Right renal pelvis (tissue), 4 donors: ENCODE measurements around the gene CAP2. TPM values are rescaled to one million over a fixed set of nuclear protein-coding genes. Genes with fewer than 3 reads are reported as not detected.
"Not testable (repeated sequence)": the region's sequence is repeated elsewhere in the genome, so short reads cannot be mapped to it uniquely, and the experiment has no call there.

Experiments
- DNase-seq, 4 donors: peaks; one replicate each; pipeline ENCODE4 v3.0.0-alpha.2; 2013; ENCODE audit warnings: low read depth in 4 of 4, low spot score in 3 of 4, missing footprints in 1 of 4
- polyA plus RNA-seq, 4 donors: library from polyadenylated mRNA; unstranded; fragments of 120-200 nt; gene quantifications; one replicate each; pipeline ENCODE4 v1.2.1, GENCODE V29; 2013; ENCODE audit not compliant: insufficient read length in 4 of 4

Gene CAP2
- polyA plus RNA-seq, 4 donors = 12.6 to 15.6 (median 12.9) TPM

DNA sequence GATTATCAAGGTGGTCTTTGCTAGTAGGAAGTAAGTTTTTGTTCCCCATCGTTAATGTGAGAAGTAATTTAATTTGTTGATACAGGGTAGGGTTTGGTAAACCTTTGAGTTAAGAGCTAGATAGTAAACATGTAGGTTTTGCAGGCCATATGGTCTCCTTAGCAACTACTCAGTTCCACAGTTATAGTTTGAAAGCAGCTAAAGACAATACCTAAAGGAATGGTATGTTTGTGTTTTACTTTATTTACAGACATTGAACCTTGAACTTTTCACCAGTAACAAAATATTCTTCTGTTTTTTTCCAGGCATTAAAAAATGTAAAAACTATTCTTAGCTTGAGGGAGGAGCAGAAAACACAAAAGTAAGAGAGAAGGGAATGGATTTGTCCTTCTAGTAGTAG lies 1.7 kb downstream of the CAP2 start:
- no peak for DNase-seq

DNA sequence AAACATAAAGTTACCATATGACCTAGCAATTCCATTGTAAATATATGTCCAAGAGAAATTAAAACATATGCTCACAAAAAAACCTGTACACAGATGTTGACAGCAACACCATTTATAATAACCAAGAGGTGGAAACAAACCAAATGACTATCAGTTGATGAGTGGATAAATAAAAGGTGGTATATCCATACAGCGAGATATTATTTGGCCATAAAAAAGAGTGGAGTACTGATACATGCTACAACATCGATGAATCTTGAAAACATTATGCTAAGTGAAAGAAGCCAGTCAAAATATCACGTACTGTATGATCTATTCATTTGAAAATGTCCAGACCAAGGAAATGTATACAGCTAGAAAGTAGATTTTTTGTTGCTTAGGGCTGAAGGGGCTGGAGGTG lies 2.9 kb downstream of the CAP2 start:
- no peak for DNase-seq

DNA sequence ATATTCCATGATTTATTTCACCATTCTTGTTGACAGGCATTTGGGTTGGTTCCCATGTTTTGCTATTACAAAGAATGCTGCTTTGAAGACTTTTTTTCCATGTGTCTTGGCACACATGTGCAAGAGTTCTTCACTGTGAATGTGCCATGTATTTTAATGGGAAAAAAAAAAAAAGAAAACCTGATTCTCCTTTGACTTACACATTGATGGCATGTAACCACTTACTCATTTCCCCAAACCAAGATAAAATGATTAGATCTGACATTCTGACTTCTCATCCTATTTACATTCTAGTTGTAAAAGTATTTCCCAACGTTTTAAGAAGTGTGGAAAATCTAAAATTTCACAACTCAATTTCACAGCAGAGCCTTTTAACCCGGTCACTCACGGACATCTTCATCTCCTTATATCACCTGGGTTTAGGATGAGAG lies 4.4 kb downstream of the CAP2 start:
- no peak for DNase-seq

DNA sequence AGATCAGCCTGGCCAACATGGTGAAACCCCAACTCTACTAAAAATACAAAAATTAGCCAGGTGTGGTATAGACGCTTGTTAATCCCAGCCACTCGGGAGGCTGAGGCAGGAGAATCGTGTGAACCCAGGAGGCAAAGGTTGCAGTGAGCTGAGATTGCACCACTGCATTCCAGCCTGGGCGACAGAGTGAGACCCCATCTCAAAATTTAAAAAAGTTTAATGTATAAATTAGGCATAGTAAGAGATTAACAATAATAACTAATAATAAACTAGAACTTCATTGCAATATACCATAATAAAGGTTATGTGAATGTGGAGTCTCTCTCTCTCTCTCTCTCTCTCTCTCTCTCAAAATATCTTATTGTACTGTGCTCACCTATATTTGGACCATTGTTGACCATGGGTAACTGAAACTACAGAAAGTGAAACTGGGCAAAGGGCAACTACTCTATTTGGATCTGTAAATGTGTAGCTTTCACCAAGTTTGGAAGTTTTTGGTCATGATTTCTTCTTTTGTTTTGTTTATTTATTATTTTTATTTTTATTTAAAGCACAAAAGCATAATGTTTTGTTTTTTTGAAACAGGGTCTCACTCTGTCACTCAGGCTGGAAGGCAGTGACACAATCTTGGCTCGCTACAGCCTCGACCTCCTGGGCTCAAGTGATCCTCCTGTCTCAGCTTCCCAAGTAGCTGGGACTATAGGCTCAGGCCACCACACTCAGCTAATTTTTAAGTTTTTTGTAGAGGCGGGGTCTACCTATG lies 12.0 kb downstream of the CAP2 start:
- DNase-seq = not testable (repeated sequence)

DNA sequence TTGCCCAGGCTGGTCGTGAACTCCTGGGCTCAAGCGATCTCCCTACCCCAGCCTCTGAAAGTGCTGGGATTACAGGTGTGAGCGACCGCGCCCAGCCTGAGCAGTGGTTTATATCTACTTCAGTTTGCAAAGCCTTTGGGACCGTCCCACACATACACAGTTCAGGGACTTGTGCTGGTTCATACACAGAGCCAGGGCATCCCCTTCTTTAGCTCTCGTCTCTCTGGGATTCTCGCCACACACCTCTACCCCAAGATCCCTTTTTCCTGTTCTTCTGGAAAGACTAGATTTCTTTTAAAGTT lies 12.5 kb downstream of the CAP2 start:
- DNase-seq = no peak

DNA sequence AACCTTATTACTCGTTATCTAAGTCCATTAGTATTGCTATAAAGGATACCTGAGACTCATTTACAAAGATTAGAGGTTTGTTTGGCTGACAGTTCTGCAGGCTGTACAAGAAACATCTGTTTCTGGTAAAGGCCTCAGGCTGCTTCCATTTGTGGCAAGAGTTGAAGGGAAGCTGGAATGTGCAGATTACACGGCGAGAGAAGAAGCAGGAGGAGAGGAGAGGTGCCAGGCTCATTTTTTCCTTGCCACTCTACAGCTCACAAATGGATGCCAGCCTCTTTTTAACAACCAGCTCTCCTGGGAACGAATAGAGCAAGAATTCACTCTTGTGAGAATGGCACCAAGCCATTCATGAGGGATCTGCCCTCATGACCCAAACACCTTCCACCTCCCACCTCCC lies 14.7 kb downstream of the CAP2 start:
- no peak for DNase-seq

DNA sequence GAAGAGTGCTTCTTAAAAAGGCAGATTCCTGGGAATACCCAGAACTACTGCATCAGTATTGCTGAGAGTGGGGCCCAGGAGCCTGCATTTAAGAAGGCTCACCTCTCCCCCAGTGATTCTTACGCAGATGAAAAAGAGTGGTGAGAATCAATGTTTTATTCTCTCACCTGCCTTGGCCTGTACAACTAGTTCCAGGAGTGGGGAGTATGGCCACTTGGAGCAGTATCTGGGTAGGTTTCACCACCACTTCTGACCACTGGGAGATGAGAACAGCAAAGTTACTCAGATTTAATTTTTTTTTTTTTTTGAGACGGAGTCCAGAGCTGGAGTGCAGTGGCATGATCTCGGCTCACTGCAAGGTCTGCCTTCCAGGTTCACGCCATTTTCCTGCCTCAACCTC lies 16.9 kb downstream of the CAP2 start:
- no peak for DNase-seq

DNA sequence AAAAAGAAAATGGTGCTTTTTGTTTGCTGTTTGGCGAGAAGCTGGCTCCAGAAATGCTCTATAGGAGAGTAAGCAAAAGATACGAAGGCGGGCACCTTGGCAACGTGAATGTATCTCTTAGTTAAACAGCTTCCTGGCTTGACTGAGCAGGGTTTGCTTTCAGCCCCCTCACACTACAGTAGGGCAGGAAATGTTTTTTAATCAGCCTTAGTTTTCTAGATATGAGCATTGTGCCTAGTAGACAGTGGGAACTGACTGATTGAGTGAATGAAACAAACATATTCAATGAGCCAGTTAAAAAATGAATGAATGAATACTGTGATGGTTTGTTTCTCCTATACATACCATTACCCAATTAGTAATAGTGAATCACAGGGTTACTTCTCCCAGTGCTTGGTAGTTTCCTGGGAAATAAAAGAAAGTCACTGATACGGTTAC lies 19.9 kb downstream of the CAP2 start:
- DNase-seq = no peak

DNA sequence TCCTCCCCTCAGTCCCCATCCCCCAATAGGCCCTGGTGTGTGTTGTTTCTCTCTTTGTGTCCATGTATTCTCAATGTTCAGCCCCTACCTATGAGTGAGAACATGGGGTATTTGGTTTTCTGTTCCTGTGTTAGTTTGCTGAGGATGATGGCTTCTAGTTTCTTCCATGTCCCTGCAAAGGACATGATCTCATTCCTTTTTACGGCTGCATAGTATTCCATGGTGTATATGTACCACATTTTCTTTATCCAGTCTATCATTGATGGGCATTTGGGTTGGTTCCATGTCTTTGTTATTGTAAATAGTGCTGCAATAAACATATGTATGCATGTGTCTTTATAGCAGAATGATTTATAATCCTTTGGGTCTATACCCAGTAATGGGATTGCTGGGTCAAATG lies 21.0 kb downstream of the CAP2 start:
- DNase-seq = not testable (repeated sequence)

DNA sequence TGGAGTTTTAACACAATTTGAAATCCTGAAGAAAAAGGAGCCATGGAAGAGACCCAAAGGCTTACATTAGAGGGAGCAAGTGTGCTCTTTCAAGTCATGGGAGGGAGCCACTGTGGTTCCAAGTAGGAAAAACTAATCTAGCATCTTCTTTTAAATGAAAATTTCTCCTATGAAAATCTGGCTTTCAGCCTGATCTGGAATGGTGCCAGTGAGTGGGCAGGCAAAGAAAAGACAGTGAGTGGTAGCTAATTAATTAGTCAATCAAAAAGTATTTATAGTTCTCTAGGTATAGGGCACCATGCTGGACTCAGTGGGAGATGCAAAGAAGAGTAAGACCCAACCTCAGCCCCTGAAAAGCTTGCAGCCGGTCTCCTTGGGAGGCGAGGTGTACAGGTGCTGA lies 21.9 kb downstream of the CAP2 start:
- DNase-seq = no peak

DNA sequence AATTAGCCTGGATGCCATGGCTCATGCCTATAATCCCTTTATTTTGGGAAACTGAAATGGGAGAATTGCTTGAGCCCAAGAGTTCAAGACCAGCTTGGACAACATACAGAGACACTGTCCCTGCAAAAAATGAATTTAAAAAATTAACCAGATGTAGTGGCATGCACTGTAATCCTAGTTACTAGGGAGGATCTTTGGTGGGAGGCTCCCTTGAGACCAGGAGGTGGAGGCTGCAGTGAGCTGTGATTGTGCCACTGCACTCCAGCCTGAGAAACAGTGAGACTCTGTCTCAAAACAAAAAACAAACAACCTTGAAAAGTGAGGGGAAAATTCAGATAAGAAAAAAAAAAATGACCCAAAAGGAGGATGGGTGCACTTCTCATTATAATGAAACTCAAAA lies 23.4 kb downstream of the CAP2 start:
- no peak for DNase-seq

DNA sequence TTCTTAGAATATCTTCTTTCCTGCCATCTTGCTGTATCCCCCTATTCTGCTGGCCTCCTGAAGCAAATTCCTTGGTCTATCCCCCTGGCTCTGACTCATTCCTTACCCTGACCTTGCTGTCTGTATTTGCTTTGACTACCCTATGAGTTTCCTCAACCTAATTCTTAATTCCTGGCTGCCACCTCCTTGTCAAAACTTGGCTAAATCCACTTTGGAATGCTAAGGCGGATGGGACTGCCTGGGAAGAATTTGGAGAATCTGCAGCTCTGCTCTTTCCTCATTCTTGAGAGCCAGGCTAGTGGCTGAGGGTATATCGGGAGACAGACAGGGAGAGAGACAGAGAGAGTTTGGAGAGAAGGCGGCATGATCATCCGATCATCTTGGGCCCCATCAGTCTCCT lies 24.4 kb downstream of the CAP2 start:
- no peak for DNase-seq

DNA sequence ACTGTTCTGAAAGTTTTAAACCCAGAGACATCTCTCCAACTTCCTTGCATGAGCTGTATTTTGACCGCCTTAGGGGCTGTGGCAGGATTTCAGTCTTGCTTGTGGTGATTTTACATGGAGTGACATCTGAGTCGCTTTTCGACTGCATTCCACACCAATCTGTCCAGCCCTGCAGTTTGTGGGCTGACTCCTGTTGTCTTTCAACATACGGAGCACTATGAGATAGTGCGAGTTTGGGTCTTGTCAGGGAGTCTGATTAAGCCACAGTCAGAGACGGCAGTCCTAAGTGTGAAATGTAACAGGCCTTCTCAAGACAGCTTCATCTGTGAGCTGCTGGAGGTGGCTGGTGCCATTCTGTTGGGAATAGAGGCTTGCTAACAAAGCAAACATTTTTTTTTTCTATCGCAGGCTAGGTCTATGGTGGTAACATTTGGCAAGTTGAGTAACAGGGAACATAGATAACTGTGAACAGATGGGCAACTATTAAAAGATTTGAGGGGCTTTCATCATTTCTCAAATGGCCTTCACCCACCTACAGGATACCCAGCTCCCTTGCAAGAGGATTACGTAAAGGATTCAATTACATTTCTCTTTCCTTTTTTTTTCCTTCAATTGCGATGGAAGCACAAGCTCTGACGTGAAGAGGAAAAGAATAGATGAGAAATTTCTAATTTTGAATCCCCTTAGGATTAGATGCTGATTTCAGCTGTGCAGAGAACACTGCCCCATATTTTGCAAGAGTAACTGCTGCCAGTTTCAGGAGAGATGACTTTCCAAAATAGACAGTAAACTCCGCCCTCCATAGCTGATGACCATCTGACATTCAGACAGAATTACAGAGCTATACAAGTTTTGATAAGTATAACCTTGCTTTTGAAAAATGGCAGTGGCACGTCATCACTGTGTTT lies 25.1 kb downstream of the CAP2 start:
- no peak for DNase-seq

DNA sequence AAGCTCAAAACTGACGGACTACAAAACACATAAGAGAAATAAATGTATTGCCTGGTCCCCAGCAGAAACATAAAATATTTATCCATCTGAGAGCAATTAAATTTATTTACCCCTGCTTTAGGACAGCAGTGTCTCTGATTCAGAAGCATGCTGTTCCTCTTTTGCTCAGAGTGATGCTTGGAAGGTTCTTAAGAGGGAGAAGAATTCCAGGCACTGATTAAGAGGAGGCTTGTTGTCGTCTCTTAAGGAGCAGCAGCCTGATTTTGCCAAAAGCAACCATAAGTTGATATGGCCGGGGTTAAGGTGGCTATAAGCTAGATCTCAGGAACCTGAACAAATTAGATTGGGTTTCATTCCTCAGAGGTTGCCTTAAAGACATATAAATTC lies 25.8 kb downstream of the CAP2 start:
- DNase-seq = no peak

DNA sequence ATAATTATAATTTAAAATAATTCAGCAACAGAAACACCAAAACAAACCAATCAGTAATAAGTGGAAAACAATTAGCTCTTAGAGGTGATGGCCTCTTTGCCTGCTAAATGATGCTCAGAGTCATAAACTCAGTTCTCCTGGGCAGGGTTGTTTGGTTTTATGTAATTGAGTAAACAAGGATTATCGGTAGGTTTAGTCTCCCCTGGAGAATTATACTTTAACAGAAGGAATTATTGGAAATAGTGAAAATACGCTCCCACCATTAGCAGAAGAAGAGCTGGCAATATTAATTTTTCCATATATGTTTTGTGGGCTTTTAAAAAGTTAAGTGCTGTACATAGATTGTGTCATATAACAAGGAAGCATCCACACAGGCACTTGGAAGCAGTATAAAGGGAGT lies 27.0 kb downstream of the CAP2 start:
- no peak for DNase-seq

DNA sequence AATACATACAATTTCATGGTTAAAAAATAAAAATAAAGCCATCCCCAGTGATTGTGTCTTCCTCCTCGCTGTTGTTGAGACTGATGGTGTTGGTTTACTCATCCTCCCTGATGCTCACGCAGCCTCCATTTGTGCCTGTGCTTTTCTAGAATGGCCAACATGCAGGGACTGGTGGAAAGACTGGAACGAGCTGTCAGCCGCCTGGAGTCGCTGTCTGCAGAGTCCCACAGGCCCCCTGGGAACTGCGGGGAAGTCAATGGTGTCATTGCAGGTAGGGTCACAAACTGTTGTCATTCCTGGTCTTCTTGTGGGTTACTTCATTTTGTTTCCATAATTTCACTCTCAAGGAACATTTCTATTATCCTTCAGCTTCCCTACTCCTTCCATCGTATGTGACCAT lies 28.0 kb downstream of the CAP2 start:
- no peak for DNase-seq

DNA sequence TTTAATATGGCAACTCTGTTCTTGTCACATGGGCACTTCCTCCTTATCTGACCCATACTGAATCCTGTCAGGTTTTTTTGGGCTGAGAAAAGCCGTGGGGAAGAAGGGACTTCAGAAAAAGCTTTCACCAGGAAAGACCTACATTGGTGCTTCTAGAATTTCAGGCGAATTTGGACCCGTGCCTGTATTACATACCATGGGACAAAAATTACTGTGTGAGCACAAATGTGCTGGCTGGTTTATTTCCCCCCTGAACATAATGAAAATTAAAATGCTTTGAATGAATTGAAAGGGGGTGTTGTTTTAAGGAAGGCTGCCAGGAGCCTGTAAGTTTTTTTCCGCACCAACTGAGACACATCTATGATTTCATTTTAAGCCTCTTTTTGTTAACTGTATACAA lies 29.6 kb downstream of the CAP2 start:
- DNase-seq = no peak

DNA sequence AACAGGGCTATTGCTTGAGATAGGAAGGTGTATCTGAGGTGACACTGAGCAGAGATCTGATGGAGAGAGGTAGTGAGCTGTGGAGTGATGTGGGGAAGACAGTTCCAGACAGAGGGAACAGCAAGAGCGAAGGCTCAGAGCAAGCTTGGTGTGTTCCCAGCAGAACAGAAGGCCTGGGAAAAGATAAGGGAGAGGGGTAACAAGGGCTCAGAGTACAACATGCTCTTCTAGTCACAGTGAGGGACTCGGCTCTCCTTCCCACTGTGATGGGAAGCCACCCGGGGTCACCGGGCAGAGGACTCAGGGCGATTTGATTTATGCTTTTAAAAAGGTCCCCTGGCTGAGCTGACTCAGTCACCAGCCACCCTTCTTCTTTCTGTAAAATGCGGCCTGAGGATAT lies 33.7 kb downstream of the CAP2 start:
- DNase-seq = no peak

DNA sequence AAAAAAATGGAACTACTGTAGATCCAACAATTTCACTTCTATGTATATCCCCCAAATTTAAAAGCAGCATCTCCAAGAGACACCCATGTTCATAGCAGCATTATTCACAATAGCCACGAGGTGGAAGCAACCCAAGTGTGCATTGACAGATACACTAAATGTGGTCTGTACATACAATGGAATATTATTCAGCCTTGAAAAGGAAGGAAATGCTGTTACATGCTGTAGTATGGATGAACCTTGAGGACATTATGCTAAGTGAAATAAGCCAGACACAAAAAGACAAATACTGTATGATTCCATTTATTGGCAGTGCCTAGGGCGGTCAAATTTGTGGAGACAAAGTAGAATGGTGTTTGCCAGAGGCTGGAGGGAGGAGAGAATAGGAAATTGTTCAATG lies 34.2 kb downstream of the CAP2 start:
- no peak for DNase-seq

DNA sequence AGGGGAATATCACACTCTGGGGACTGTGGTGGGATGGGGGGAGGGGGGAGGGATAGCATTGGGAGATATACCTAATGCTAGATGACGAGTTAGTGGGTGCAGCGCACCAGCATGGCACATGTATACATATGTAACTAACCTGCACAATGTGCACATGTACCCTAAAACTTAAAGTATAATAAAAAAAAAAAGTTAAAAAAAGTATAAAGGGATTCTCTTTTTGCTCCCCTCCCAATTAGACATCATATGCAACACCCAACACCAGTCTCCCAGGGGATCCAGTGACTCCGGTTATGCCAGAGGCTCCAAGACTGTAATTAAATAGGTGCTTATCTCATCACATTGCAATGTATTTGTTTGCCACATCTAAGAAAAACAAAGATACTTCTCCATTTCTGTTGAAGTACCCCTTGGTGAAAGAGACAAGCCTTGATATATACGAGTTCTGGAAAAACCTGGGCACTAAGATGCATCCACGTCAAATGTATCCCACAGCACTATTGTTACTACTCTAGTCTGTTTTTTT lies 35.3 kb downstream of the CAP2 start:
- not testable (repeated sequence) for DNase-seq

DNA sequence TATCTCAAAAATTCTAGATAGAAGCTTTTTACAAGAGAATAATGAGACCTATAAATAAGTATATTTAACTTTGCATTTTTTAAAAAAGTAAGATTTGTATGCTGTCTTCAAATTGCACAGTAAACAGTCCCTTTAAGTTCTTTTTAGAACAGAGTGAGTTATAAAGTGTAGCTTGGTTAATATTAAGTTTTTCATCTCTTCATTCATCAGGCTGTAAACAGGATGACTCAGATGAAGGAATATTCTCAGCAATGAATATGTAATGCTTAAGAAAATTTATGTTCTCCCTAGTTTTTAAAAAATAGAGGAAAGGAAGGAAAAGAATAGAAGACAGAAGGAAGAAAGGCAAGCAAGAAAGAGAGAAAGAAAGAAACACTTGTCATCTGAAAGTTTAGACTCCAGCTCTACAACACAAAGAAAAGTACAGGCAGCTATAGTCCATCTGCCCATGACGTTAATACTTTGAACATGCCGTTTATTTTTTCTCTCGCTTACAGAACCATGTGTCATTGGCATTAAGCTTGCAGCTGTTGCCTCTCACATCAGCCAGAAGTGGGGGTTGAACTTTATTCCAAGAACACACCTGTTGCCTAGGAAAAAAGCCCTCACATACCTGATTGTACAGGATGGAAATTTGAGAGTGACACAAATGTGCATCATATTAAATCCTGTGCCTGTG lies 36.1 kb downstream of the CAP2 start:
- no peak for DNase-seq
